Stimulated activated memory B cell treated with anti-CD40 and anti-IgM and Interleukin-4, amounts not matched to agents 10 μg/mL and 1 μg/mL and 100 μg/mL, for 72 hours (primary cell): Measurements from ENCODE around the gene KCNJ9.

Source experiments
- ATAC-seq: fragments of 150-1000 bp; cut with Tn5 transposase; 2 replicates; pipeline ENCODE4 v1.10.0; 2021
- H3K27ac Mint-ChIP-seq: one replicate; pipeline ENCODE4 v1.8.0; 2022; ENCODE audit warnings: mild to moderate bottlenecking, mixed read lengths
- H3K27me3 Mint-ChIP-seq: one replicate; pipeline ENCODE4 v1.8.0; 2022; ENCODE audit warnings: mixed read lengths
- H3K36me3 Mint-ChIP-seq: one replicate; pipeline ENCODE4 v1.8.0; 2022; ENCODE audit warnings: mixed read lengths
- H3K4me1 Mint-ChIP-seq: one replicate; pipeline ENCODE4 v1.8.0; 2022; ENCODE audit warnings: mixed read lengths
- H3K4me3 Mint-ChIP-seq: one replicate; pipeline ENCODE4 v1.8.0; 2022; ENCODE audit warnings: mild to moderate bottlenecking, moderate library complexity, mixed read lengths
- H3K9me3 Mint-ChIP-seq: one replicate; pipeline ENCODE4 v1.8.0; 2022; ENCODE audit warnings: mixed read lengths

KCNJ9 gene

DNA sequence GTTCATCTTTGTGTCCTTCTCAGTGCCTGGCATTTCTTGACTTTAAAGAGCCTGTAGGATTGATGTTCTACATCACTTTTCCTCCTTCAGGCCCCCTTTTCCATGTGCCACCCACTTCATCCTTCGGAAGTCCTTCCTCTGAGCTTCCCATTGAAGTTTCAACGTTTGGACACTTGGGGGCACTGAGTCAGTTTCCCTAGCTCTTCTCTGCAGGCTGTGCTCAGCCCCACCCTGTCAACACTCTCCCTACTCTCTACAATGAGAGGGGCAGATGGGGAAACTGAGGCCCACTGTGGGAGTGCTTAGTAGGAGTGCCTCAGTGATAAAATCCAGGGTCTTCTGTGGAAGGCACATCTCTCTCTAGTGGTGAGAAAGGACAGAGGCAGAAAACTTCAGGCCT, 23.3 kb upstream of the KCNJ9 start:
- Mint-ChIP-seq H3K27ac (no peak overlapping the region), H3K4me3 (no peak overlapping the region), H3K4me1 (no peaks in the 10 kb centered on the region), H3K9me3 (no peaks in the 10 kb centered on the region), H3K36me3 (no peaks in the 10 kb centered on the region), H3K27me3 (peaks cover 67% of the 10 kb centered on the region)
- ATAC-seq: no peak

DNA sequence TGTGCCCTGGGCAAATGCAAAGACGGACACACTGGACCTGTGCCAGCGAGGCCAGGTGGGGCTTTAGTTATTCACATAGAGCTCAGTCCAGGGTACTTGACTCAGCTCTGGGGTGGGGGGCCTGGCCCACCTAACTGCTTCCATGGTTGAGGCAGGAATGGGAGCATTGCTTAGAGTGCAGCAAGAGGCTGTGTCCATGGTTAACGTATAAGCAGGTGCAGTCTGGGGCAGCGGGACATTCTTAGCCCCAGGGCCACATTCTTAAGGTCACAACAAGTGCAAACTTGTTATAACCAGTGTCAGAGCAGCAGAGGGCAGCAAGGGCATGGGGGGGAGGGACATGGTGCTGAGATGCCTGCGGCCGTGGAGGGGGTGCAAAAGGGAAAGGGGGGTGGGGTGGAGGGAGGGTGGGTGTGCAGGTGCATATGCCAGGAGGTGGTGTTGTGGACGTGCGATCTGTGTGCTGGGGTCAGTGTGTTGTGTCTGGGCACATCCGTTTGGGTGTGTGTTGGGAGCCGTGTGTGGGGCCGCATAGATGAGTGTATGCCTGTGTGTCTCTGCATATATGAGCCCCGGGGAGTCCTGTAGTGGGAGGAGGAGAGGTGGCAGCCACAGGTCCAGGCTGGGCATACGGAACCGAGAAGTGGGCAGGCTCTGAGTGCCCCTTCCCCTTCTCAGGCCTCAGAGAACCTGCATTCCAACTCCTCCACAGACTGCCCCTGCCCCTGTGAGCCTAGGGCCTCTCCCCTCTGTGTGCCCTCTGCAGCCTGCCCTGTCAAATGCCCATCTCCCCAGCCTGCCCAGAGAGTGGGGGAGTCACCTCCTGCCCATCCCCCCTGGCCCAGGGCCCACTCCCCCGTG, 19.7 kb upstream of the KCNJ9 start:
- H3K4me1 Mint-ChIP-seq: no peaks in the 10 kb centered on the region
- peaks cover 36% of the 10 kb centered on the region for H3K27me3 Mint-ChIP-seq
- no peaks in the 10 kb centered on the region for H3K36me3 Mint-ChIP-seq
- no peaks in the 10 kb centered on the region for H3K9me3 Mint-ChIP-seq
- H3K4me3 Mint-ChIP-seq: no peak overlapping the region
- no peak overlapping the region for H3K27ac Mint-ChIP-seq
- no peak for ATAC-seq

GRCh38 chr1:160062230-160062532, 19.2 kb upstream of the KCNJ9 start:
- no peak overlapping the region for H3K4me3 Mint-ChIP-seq
- ATAC-seq: no peak
- H3K27me3 Mint-ChIP-seq: peaks cover 37% of the 10 kb centered on the region
- H3K4me1 Mint-ChIP-seq: no peaks in the 10 kb centered on the region
- H3K36me3 Mint-ChIP-seq: no peaks in the 10 kb centered on the region
- H3K27ac Mint-ChIP-seq: no peak overlapping the region
- no peaks in the 10 kb centered on the region for H3K9me3 Mint-ChIP-seq

DNA sequence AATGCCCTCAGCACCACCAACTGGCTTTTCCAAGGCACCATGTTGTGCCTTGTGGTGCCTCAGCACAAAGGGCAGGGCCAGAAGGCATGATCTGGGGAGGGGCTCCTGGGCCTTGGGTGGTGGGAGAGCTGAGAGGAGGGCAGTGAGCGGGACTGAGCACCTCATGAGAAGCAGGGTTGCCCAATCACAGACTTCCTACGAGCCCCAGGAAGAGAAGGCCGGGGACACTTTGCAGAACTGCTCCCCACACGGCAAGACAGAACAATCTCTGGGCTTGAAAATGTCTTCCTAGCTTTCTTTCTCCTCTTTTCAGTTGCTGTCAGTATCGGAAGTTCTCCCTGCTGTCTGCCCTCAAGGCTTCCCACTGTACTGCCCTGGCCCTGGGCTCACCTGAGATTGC, 18.2 kb upstream of the KCNJ9 start:
- no peak overlapping the region for H3K4me3 Mint-ChIP-seq
- H3K36me3 Mint-ChIP-seq: no peaks in the 10 kb centered on the region
- H3K4me1 Mint-ChIP-seq: no peaks in the 10 kb centered on the region
- H3K27me3 Mint-ChIP-seq: peaks cover 34% of the 10 kb centered on the region
- no peak overlapping the region for H3K27ac Mint-ChIP-seq
- no peaks in the 10 kb centered on the region for H3K9me3 Mint-ChIP-seq
- ATAC-seq: no peak

GRCh38 chr1:160064164-160064563, 17.2 kb upstream of the KCNJ9 start:
- Mint-ChIP-seq H3K4me1 (no peaks in the 10 kb centered on the region), H3K27ac (no peak overlapping the region), H3K4me3 (no peak overlapping the region), H3K27me3 (peaks cover 32% of the 10 kb centered on the region), H3K36me3 (no peaks in the 10 kb centered on the region), H3K9me3 (no peaks in the 10 kb centered on the region)
- no peak for ATAC-seq

GRCh38 chr1:160064746-160065145, 16.6 kb upstream of the KCNJ9 start:
- Mint-ChIP-seq H3K4me1 (peaks cover 4% of the 10 kb centered on the region), H3K27me3 (peaks cover 32% of the 10 kb centered on the region), H3K9me3 (no peaks in the 10 kb centered on the region), H3K27ac (no peak overlapping the region), H3K4me3 (no peak overlapping the region), H3K36me3 (no peaks in the 10 kb centered on the region)
- no peak for ATAC-seq

DNA sequence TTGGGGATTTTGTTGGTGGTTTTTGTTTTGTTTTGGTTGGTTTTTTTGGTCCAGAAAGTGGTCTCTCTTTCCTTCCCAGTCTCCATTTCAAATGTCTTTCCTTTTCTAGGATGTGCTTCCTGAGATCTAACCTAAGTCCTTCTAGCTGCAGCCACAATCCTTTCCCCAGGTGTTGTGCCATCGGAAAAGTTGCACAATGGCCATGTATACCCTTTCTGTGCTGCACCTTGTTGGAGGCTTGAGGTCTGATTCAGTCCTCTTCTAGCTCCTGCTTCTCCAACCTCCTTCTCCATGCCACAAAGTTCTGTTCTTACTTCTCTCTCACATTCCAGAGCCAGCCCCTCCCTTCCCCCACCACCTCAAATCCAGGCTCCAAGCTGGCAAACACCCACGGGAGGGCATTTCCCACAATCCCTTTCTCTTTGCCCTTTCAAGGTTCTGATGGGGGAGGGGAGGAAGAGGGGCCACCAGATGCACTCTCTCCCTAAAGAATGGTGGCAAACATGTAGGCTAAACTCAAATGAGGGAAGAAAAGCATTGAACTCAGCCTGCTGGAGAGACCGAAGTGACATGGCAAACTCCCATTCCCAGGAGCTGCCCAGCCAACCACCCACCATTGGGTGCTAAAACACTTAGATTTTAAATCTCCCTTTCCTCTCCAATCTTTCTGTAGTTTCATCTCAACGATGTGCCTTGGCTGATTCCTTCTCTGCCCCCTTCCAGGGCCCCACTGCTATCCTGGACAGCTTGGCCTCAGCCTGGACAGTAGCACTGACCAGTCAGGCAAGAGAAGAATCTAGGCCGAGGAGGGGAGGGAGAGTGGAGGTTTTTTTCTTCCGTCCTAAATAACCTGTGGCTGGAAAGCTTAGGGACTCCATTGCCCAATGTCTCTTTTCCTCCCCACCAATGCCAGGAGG, 14.3 kb upstream of the KCNJ9 start:
- ATAC-seq: no peak
- H3K4me1 Mint-ChIP-seq: peaks cover 21% of the 10 kb centered on the region
- no peak overlapping the region for H3K27ac Mint-ChIP-seq
- peaks cover 44% of the 10 kb centered on the region for H3K27me3 Mint-ChIP-seq
- H3K9me3 Mint-ChIP-seq: no peaks in the 10 kb centered on the region
- H3K4me3 Mint-ChIP-seq: no peak overlapping the region
- no peaks in the 10 kb centered on the region for H3K36me3 Mint-ChIP-seq

DNA sequence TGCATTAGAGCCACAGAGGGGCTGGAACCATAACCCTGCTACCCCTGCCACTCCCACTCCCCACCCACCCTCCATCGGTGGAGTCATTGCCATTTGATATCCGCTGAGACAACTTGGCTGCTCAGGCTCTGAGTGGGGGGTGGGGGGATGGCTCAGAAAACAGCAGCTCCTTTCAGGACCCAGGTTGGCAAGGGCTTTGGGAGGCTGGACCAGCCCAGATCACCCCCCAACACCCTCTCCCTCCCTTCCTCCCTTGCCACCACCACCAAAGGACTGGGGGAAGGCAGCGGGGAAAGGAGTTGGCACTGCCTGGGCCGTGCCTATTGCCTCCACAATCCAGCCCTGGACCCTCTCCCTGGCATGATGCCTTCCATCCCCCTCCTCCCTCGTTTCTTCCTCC, 13.1 kb upstream of the KCNJ9 start:
- H3K27me3 Mint-ChIP-seq: peaks cover 44% of the 10 kb centered on the region
- ATAC-seq: no peak
- no peaks in the 10 kb centered on the region for H3K9me3 Mint-ChIP-seq
- peaks cover 21% of the 10 kb centered on the region for H3K4me1 Mint-ChIP-seq
- H3K36me3 Mint-ChIP-seq: no peaks in the 10 kb centered on the region
- no peak overlapping the region for H3K4me3 Mint-ChIP-seq
- H3K27ac Mint-ChIP-seq: no peak overlapping the region

DNA sequence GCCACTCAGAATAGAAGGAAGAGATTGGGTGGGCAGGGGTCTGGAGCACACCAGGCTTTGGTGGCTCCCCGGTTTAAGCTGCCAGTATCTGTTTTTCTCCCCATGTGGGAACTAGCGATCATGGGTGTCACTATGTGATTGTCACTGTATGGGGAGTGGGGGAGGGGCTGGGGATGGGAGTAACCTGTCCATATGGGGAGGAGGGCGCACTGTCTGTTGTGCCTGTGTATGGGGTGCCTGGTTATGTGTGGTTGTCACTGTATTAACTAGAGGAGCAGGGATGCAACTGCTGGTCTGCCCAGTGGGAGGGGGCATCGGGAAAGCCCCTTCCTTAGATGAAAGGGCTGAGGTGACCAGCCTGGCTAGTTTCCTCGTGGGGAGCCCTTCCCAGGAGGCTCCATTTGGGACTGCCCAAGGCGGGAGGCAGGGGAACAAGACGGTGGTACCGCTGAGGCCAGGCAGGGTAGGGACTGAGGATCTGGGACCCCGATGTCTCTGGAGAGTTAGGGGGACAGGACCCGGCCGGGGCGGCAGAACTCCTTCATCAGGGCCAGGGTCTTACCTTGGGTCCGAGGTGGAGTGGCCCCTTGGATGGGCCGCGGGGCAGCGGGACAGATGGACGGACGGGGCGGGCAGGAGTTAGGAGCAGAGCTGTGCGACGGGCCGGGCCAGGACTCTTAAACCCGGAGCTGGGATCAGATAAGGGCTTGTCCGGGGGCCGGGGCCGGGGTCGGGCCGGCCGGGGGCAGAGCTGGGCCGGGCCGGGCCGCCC, 11.7 kb upstream of the KCNJ9 start, which contains the start of gene KCNJ10:
Gene KCNJ10, minus strand, starts transcription at position 701 of the 772 bp plus-strand sequence. CDS start 27,628 bp downstream, outside the sequence.
- ATAC-seq: no peak

DNA sequence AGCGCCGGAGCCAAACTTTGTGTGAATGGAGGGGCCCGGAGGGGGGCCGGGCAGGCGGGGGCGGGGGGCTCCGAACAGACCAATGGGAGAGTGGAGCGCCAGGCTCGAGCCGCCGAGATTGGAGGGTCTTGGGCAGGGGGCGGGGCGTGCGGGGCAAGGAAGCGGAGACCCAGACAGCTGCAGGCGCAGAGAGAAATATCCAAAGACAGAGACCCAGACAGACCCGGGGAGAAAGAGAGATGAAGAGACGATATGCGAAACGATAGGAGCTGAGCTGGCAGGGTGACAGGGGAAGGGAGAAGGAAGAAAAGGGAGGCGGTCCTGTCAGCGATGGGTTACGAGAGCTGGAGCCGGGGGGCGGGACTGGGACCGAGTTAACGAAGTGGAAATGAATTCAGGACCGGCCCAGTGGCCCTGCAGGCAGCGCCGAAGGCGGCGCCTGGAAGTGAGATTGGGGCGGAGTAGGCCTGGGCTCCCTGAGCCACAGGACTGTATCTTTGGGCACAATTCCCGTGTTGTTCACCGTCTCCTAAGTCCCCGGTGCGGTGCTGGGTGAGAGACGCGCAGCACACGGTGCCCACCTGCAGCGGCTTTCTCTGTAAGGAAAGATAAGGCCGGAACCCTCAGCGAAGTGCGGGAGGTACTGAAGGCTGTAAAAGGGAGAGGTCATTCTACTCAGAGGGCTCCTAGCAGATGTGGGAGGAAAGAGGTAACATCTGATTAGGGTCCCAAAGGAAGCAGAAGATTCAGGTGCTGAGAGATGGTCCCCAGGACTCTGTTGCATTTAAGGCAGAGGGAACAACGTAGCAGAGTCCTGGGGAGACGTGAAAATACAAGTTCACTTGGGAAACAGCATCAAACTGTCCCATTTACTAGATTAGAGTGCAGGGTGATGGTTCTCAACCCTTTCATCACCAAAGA, 10.8 kb upstream of the KCNJ9 start:
- Mint-ChIP-seq H3K36me3 (no peaks in the 10 kb centered on the region), H3K9me3 (no peaks in the 10 kb centered on the region), H3K4me1 (peaks cover 21% of the 10 kb centered on the region), H3K27ac (peak overlapping the region; percentile 16), H3K27me3 (peaks cover 44% of the 10 kb centered on the region), H3K4me3 (peak overlapping the region; percentile 80)
- peak; percentile 77 for ATAC-seq

More for the DNA sequence above, 11.7 kb upstream of the KCNJ9 start, which contains the start of gene KCNJ10:
- Mint-ChIP-seq H3K27ac (peak within 1 kb of the TSS; percentile 16), H3K9me3 (no peaks in the 10 kb centered on the region), H3K4me1 (peaks cover 21% of the 10 kb centered on the region), H3K4me3 (peak within 1 kb of the TSS; percentile 80), H3K36me3 (no peaks in the 10 kb centered on the region), H3K27me3 (peaks cover 44% of the 10 kb centered on the region)

GRCh38 chr1:160071289-160071688, 10.0 kb upstream of the KCNJ9 start:
- Mint-ChIP-seq H3K4me1 (peaks cover 21% of the 10 kb centered on the region), H3K4me3 (no peak overlapping the region), H3K27ac (no peak overlapping the region), H3K27me3 (peaks cover 44% of the 10 kb centered on the region), H3K9me3 (no peaks in the 10 kb centered on the region), H3K36me3 (no peaks in the 10 kb centered on the region)
- no peak for ATAC-seq

DNA sequence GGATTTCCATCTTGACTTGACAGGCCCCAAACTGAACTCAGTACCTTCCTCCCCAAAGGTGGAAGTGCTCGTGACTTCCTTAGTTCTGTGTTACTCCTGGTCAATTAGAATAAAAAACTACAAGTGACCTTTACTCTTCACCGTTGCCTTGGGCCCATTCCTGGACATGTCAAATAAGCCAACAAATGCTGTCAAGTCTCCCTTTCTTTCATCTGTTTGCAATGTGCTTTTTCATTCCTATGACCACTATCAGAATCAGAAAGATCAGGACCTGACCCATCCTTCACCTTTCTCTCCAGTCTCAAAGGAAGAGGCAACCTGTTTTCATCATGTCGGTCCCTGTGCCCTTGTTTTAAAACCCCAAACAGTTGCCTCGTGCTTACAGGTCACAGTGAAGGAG, 6.5 kb upstream of the KCNJ9 start:
- ATAC-seq: no peak
- peaks cover 36% of the 10 kb centered on the region for H3K27me3 Mint-ChIP-seq
- no peaks in the 10 kb centered on the region for H3K36me3 Mint-ChIP-seq

DNA sequence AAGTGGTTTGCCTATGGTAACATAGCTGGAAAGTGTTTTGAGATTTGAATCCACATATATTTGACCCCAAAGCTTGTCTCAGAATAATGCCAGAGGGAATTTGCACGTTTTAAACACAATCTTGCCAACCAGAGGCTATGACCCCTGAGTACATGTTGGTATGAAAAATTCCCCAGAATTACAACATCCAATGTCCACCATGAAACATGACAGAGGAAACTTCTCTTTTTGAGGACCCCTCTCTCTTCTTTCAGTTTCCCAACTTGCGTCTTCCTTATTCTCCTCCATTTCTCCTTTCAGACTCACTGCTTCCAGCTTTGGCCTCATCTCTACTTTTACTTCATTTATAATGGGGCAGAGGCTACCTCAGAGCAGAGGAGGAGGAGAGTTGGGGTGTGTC, 5.5 kb upstream of the KCNJ9 start:
- ATAC-seq: no peak
- Mint-ChIP-seq H3K9me3 (no peaks in the 10 kb centered on the region), H3K36me3 (no peaks in the 10 kb centered on the region), H3K4me3 (no peak overlapping the region), H3K4me1 (peaks cover 7% of the 10 kb centered on the region), H3K27me3 (peaks cover 34% of the 10 kb centered on the region), H3K27ac (no peak overlapping the region)

More for the DNA sequence above, 6.5 kb upstream of the KCNJ9 start:
- Mint-ChIP-seq H3K9me3 (no peaks in the 10 kb centered on the region), H3K4me1 (peaks cover 17% of the 10 kb centered on the region), H3K4me3 (no peak overlapping the region), H3K27ac (no peak overlapping the region)

DNA sequence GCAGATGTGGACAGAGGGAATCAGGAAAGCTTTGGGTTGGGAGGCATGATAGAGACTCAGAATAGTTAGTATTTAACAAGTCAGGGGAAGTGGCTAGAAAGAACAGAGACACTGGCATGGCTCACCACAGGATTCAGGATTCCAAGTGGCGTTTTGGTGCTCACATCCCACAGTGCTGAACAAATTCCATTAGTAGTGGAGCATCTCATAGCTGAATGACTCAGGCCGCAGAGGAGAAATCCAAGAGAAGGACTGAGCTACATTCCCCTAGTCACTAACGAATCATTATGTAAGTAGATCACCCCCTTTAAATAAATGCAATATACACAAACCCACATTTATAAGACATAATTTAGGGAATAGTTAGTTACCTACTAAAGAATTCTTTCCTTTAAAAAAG, 5.0 kb upstream of the KCNJ9 start:
- Mint-ChIP-seq H3K4me3 (no peak overlapping the region), H3K27me3 (peaks cover 34% of the 10 kb centered on the region), H3K36me3 (no peaks in the 10 kb centered on the region), H3K9me3 (no peaks in the 10 kb centered on the region), H3K4me1 (peaks cover 9% of the 10 kb centered on the region), H3K27ac (no peak overlapping the region)
- ATAC-seq: no peak
